Prostate gland (tissue), 2 donors: ENCODE results near the gene ADGRL3. TPM values are rescaled to one million over a fixed set of nuclear protein-coding genes. Genes with fewer than 3 reads are reported as not detected.

Source experiments
- DNase-seq: peaks from one replicate; pipeline ENCODE4 v3.0.0-alpha.2; 2019; ENCODE audit warnings: low spot score
- H3K27ac ChIP-seq, 2 donors: fragments of 200-600 bp; sonication (generic); 2 replicates each; pipeline ENCODE4 v1.5.1; 2017 to 2019
- H3K27me3 ChIP-seq: fragments of 200-600 bp; sonication (generic); replicated peaks from 2 replicates; pipeline ENCODE4 v1.5.1; 2019; ENCODE audit not compliant: insufficient read depth
- H3K36me3 ChIP-seq, 2 donors: fragments of 200-600 bp; sonication (generic); 1 replicate in 1 of 2; 2 replicates in 1 of 2; pipeline versions ENCODE4 v1.5.1 to v1.8.1; 2017 to 2019
- H3K4me1 ChIP-seq: fragments of 200-600 bp; sonication (generic); replicated peaks from 2 replicates; pipeline ENCODE4 v1.5.1; 2019
- H3K4me3 ChIP-seq, 2 donors: fragments of 200-600 bp; sonication (generic); 2 replicates each; pipeline ENCODE4 v1.5.1; 2017 to 2019
- H3K9me3 ChIP-seq: fragments of 200-600 bp; sonication (generic); 2 replicates; pipeline ENCODE4 v1.5.1; 2017
- CTCF ChIP-seq, 4 experiments: fragments of 200-600 bp in 2 of 4; fragments of 450-650 bp in 2 of 4; sonication (generic) in 2 of 4; IDR thresholded peaks; 1 replicate in 3 of 4; 2 replicates in 1 of 4; pipeline ENCODE4 v1.5.1; 2016 to 2019; ENCODE audit warnings: antibody characterized with exemption in 4 of 4, mild to moderate bottlenecking in 2 of 4, moderate library complexity in 2 of 4
- POLR2A ChIP-seq: fragments of 450-650 bp; IDR thresholded peaks from one replicate; pipeline ENCODE4 v1.6.1; 2016; ENCODE audit warnings: antibody characterized with exemption, mild to moderate bottlenecking
- POLR2AphosphoS5 ChIP-seq: sonication (generic); formaldehyde crosslinking; IDR thresholded peaks from one replicate; pipeline ENCODE4 v1.6.1; 2017; ENCODE audit warnings: antibody characterized with exemption
- WGBS: methylation state at CpG from one replicate; pipeline ENCODE4 v1.1.5; 2018; 5-methylcytosine and 5-hydroxymethylcytosine counted together
- intact Hi-C: fragments of 100-400 bp; cut with DNase I; formaldehyde crosslinking; loops from one replicate; pipeline ENCODE4 v1.14.2; 2022
- total RNA-seq, 2 donors: library from RNA; depleted of rRNA; stranded (reverse); fragments of >200 nt; gene quantifications; one replicate each; pipeline ENCODE4 v1.1.0, GENCODE V29; 2016

Gene ADGRL3
- total RNA-seq, 2 donors from 2014 or later, result 1.7 to 23.5 TPM

- Histone ChIP-seq H3K9me3 (no peaks in the 10 kb centered on the region), H3K4me1 (no peaks in the 10 kb centered on the region), H3K27ac (no peak overlapping the region), H3K4me3 (no peak overlapping the region), H3K36me3 (no peaks in the 10 kb centered on the region), H3K27me3 (no peaks in the 10 kb centered on the region)
- TF ChIP-seq CTCF (IDR thresholded peaks at IDR 0.05) (no peak), POLR2AphosphoS5 (no peak), POLR2A (no peak)
- 69% methylated on average over 2 of the region's 2 CpGs for WGBS
- DNase-seq, result no peak
- intact Hi-C loops, result no loop called here
These were observed 96.0 kb downstream of the ADGRL3 start for GRCh38 chr4:61296144-61296543.

- H3K27ac ChIP-seq, result no peak overlapping the region
- no peaks in the 10 kb centered on the region for H3K9me3 ChIP-seq
- no peaks in the 10 kb centered on the region for H3K36me3 ChIP-seq
- no peaks in the 10 kb centered on the region for H3K27me3 ChIP-seq
- no peaks in the 10 kb centered on the region for H3K4me1 ChIP-seq
- H3K4me3 ChIP-seq, result no peak overlapping the region
- TF ChIP-seq POLR2AphosphoS5, result no peak
- 83% methylated on average over 4 of the region's 4 CpGs for WGBS
- intact Hi-C loops, result no loop called here
- DNase-seq, result no peak
These were observed 98.1 kb downstream of the ADGRL3 start for GRCh38 chr4:61298178-61298740.

GRCh38 chr4:61299316-61299715 is 99.2 kb downstream of the ADGRL3 start:
- intact Hi-C loops, result no loop called here
- Histone ChIP-seq H3K9me3 (no peaks in the 10 kb centered on the region), H3K4me1 (no peaks in the 10 kb centered on the region), H3K36me3 (no peaks in the 10 kb centered on the region), H3K27ac (no peak overlapping the region), H3K4me3 (no peak overlapping the region), H3K27me3 (no peaks in the 10 kb centered on the region)
- DNase-seq, result no peak
- 82% methylated on average over 4 of the region's 4 CpGs for WGBS
- no peak for TF ChIP-seq CTCF (IDR thresholded peaks at IDR 0.05)
- no peak for TF ChIP-seq POLR2AphosphoS5
- no peak for TF ChIP-seq POLR2A

- H3K36me3 ChIP-seq, result no peaks in the 10 kb centered on the region
- H3K4me3 ChIP-seq, result no peak overlapping the region
- H3K9me3 ChIP-seq, result no peaks in the 10 kb centered on the region
- intact Hi-C loops, result no loop called here
- no peak for TF ChIP-seq POLR2A
- no peak for TF ChIP-seq POLR2AphosphoS5
- TF ChIP-seq CTCF (IDR thresholded peaks at IDR 0.05), result no peak
- no peaks in the 10 kb centered on the region for H3K27me3 ChIP-seq
- no peaks in the 10 kb centered on the region for H3K4me1 ChIP-seq
- DNase-seq, result no peak
- WGBS, result 100% methylated on average over 2 of the region's 2 CpGs
- no peak overlapping the region for H3K27ac ChIP-seq
These were observed 100.2 kb downstream of the ADGRL3 start for GRCh38 chr4:61300266-61300844.

- Histone ChIP-seq H3K4me1 (no peaks in the 10 kb centered on the region), H3K27me3 (no peaks in the 10 kb centered on the region), H3K9me3 (no peaks in the 10 kb centered on the region), H3K27ac (no peak overlapping the region), H3K36me3 (no peaks in the 10 kb centered on the region), H3K4me3 (no peak overlapping the region)
- TF ChIP-seq CTCF (IDR thresholded peaks at IDR 0.05) (no peak), POLR2A (no peak), POLR2AphosphoS5 (no peak)
- WGBS, result 9% methylated on average over 3 of the region's 3 CpGs
- DNase-seq, result no peak
- intact Hi-C loops, result no loop called here
These were observed 101.1 kb downstream of the ADGRL3 start for GRCh38 chr4:61301271-61301670.
